GM23338 (cell line): Measurements from ENCODE around the gene CPEB2. TPM values are rescaled to one million over a fixed set of nuclear protein-coding genes. Genes with fewer than 3 reads are reported as not detected.
A peak's percentile ranks its signal among the peaks of the same experiment; 100 is the strongest.

Experiments used
- ATAC-seq: fragments of 200-7000 bp; cut with Tn5 transposase; 3 replicates; pipeline ENCODE4 v1.9.1; 2020
- DNase-seq: peaks from one replicate; pipeline ENCODE4 v3.0.0-alpha.2; 2015; ENCODE audit warnings: low spot score
- H2AFZ ChIP-seq: fragments of 200-600 bp; sonication (generic); 2 replicates; pipeline ENCODE4 v1.8.0; 2016; ENCODE audit warnings: antibody characterized with exemption, mild to moderate bottlenecking, moderate library complexity
- H3F3A ChIP-seq: fragments of 200-600 bp; sonication (generic); replicated peaks from 2 replicates; pipeline ENCODE4 v1.8.0; 2017; ENCODE audit warnings: antibody characterized with exemption, mixed run types, low read depth
- H3K27ac ChIP-seq: fragments of 200-600 bp; sonication (generic); 2 replicates; pipeline ENCODE4 v1.6.1; 2016; ENCODE audit warnings: low read depth
- H3K27me3 ChIP-seq: fragments of 200-600 bp; sonication (generic); 2 replicates; pipeline ENCODE4 v1.8.0; 2016; ENCODE audit warnings: mild to moderate bottlenecking, mixed run types, moderate library complexity; ENCODE audit not compliant: insufficient read depth
- H3K36me3 ChIP-seq: fragments of 200-600 bp; sonication (generic); 2 replicates; pipeline ENCODE4 v1.8.0; 2016; ENCODE audit warnings: mild to moderate bottlenecking; ENCODE audit not compliant: insufficient read depth
- H3K4me1 ChIP-seq: fragments of 200-600 bp; sonication (generic); 2 replicates; pipeline ENCODE4 v1.8.0; 2016; ENCODE audit warnings: mild to moderate bottlenecking, moderate library complexity; ENCODE audit not compliant: insufficient read depth
- H3K4me2 ChIP-seq: fragments of 200-600 bp; sonication (generic); 2 replicates; pipeline ENCODE4 v1.7.1; 2017; ENCODE audit warnings: mixed run types
- H3K4me3 ChIP-seq: fragments of 200-600 bp; sonication (generic); 2 replicates; pipeline ENCODE4 v1.6.1; 2016; ENCODE audit warnings: mixed run types
- H3K79me2 ChIP-seq: fragments of 200-600 bp; sonication (generic); replicated peaks from 2 replicates; pipeline ENCODE4 v1.8.0; 2017; ENCODE audit warnings: mild to moderate bottlenecking; ENCODE audit not compliant: insufficient read depth
- H3K9me2 ChIP-seq: fragments of 200-600 bp; sonication (generic); 2 replicates; pipeline ENCODE4 v1.8.0; 2017; ENCODE audit not compliant: insufficient read depth
- H4K20me1 ChIP-seq: fragments of 200-600 bp; sonication (generic); replicated peaks from 2 replicates; pipeline ENCODE4 v1.8.0; 2017; ENCODE audit warnings: mild to moderate bottlenecking; ENCODE audit not compliant: insufficient read depth
- H3K27ac Mint-ChIP-seq: 2 replicates; pipeline ENCODE4 v1.8.0; 2020; ENCODE audit warnings: inconsistent platforms, mild to moderate bottlenecking, moderate library complexity, mixed read lengths
- H3K27me3 Mint-ChIP-seq: 3 replicates; pipeline ENCODE4 v1.8.0; 2022; ENCODE audit warnings: low read depth, mild to moderate bottlenecking, moderate library complexity, mixed read lengths, inconsistent platforms; ENCODE audit not compliant: insufficient read depth, poor library complexity
- H3K36me3 Mint-ChIP-seq: 3 replicates; pipeline ENCODE4 v1.8.0; 2021; ENCODE audit warnings: low read depth, mild to moderate bottlenecking, inconsistent platforms, moderate library complexity, mixed read lengths
- H3K4me1 Mint-ChIP-seq: 3 replicates; pipeline ENCODE4 v1.8.0; 2020; ENCODE audit warnings: mild to moderate bottlenecking, inconsistent platforms, mixed read lengths
- H3K4me3 Mint-ChIP-seq: 3 replicates; pipeline ENCODE4 v1.8.0; 2021; ENCODE audit warnings: moderate library complexity, mild to moderate bottlenecking, inconsistent platforms, mixed read lengths
- H3K9me3 Mint-ChIP-seq: 3 replicates; pipeline ENCODE4 v1.8.0; 2020; ENCODE audit warnings: moderate library complexity, mild to moderate bottlenecking, inconsistent platforms, mixed read lengths
- CTCF ChIP-seq, 2 experiments: fragments of 200-600 bp in 1 of 2; sonication (generic) in 1 of 2; conservative IDR thresholded peaks; 2 replicates each; pipeline versions ENCODE4 v1.5.1 to v1.6.1; 2016 to 2017; ENCODE audit warnings: antibody characterized with exemption in 2 of 2, low read depth in 2 of 2, mild to moderate bottlenecking in 2 of 2, moderate library complexity in 1 of 2
- EZH2 ChIP-seq: fragments of 200-600 bp; sonication (generic); IDR thresholded peaks from one replicate; pipeline ENCODE4 v1.8.0; 2017; ENCODE audit warnings: antibody characterized with exemption, mild to moderate bottlenecking, low read depth; ENCODE audit not compliant: unreplicated experiment
- POLR2AphosphoS5 ChIP-seq: IDR thresholded peaks from 2 replicates; pipeline ENCODE4 v1.6.1; 2016; ENCODE audit warnings: antibody characterized with exemption, low read depth
- STAT1 ChIP-seq: IDR thresholded peaks from one replicate; pipeline ENCODE4 v1.6.1; 2016; ENCODE audit warnings: antibody characterized with exemption; ENCODE audit not compliant: unreplicated experiment
- ZNF462 ChIP-seq: fragments of 250-450 bp; sonication (Bioruptor Pico); IDR thresholded peaks from 2 replicates; pipeline ENCODE4 v1.5.0; 2020; ENCODE audit warnings: mild to moderate bottlenecking, moderate library complexity
- polyA plus RNA-seq: library from polyadenylated mRNA; unstranded; fragments of >200 nt; fragmentation: Nextera tagmentation; extraction: Ambion mirVana; gene quantifications from 2 replicates; pipeline ENCODE4 v1.2.1, GENCODE V29; 2016
- total RNA-seq: library from RNA; depleted of rRNA; stranded (reverse); fragments of >200 nt; shearing (Covaris generic); gene quantifications from 2 replicates; pipeline ENCODE4 v1.2.3, GENCODE V29; 2014

Gene CPEB2
- total and polyA plus RNA-seq, 2 experiments from 2014 or later, result 0.66 to 2.4 TPM

- H3K79me2 ChIP-seq, result no peaks in the 10 kb centered on the region; the same call in 1 of the 2 replicates
- H3K36me3 ChIP-seq, result no peaks in the 10 kb centered on the region
- H3K4me3 ChIP-seq, result peak overlapping the region; percentile 68
Observed at GRCh38 chr4:15005474-15006115, 3.3 kb downstream of the CPEB2 start.

GRCh38 chr4:15006416-15007024 is 4.2 kb downstream of the CPEB2 start:
- Histone ChIP-seq H2AFZ (no peak overlapping the region), H3K27ac (no peak overlapping the region), H3K4me3 (no peak overlapping the region), H3K36me3 (no peaks in the 10 kb centered on the region), H3K79me2 (no peaks in the 10 kb centered on the region; the same call in 1 of the 2 replicates), H3K27me3 (peaks cover 25% of the 10 kb centered on the region), H3K9me2 (no peaks in the 10 kb centered on the region), H3K4me1 (peaks cover 51% of the 10 kb centered on the region), H4K20me1 (no peaks in the 10 kb centered on the region), H3F3A (no peaks in the 10 kb centered on the region), H3K4me2 (0 out of 2 replicates have a peak overlapping the region, but pooled peaks have one; percentile 33)
- H3K4me1 Mint-ChIP-seq, result peaks cover 41% of the 10 kb centered on the region
- no peak for ATAC-seq
- H3K27ac Mint-ChIP-seq, result no peak overlapping the region
- H3K9me3 Mint-ChIP-seq, result no peaks in the 10 kb centered on the region; the same call in 2 of the 3 replicates
- peaks cover 3% of the 10 kb centered on the region; the same call in 1 of the 3 replicates for H3K36me3 Mint-ChIP-seq
- peaks cover 14% of the 10 kb centered on the region for H3K27me3 Mint-ChIP-seq
- DNase-seq, result no peak
- H3K4me3 Mint-ChIP-seq, result no peak overlapping the region
- TF ChIP-seq STAT1 (no peak), ZNF462 (CRISPR knock-in tag) (no peak), CTCF (conservative IDR thresholded peaks at IDR 0.05; ENCODE audit: low read depth in 2 of 2) (peak in 1 of 2 experiments; percentile 47; a peak in 1 of 4 replicates)

More at GRCh38 chr4:15005474-15006115, 3.3 kb downstream of the CPEB2 start:
- peaks cover 3% of the 10 kb centered on the region; the same call in 1 of the 3 replicates for H3K36me3 Mint-ChIP-seq
- ATAC-seq, result no peak
- peak overlapping the region; percentile 74 for H3K4me3 Mint-ChIP-seq
- peaks cover 57% of the 10 kb centered on the region for H3K4me1 ChIP-seq
- H3K27me3 Mint-ChIP-seq, result peaks cover 14% of the 10 kb centered on the region
- no peaks in the 10 kb centered on the region for H4K20me1 ChIP-seq
- no peak for DNase-seq
- peaks cover 47% of the 10 kb centered on the region for H3K4me1 Mint-ChIP-seq
- TF ChIP-seq POLR2AphosphoS5, result no peak
- peak; percentile 13 for TF ChIP-seq EZH2
- no peak overlapping the region for H2AFZ ChIP-seq
- H3K9me3 Mint-ChIP-seq, result no peaks in the 10 kb centered on the region; the same call in 2 of the 3 replicates
- H3K27me3 ChIP-seq, result peaks cover 29% of the 10 kb centered on the region
- H3K27ac Mint-ChIP-seq, result no peak overlapping the region
- H3K27ac ChIP-seq, result no peak overlapping the region
- no peaks in the 10 kb centered on the region for H3F3A ChIP-seq
- H3K4me2 ChIP-seq, result peak overlapping the region; percentile 90
- H3K9me2 ChIP-seq, result no peaks in the 10 kb centered on the region
